ENCODE measurements around the gene BTG2. TPM values are rescaled to one million over a fixed set of nuclear protein-coding genes. Genes with fewer than 3 reads are reported as not detected.
"Not testable (repeated sequence)": the region's sequence is repeated elsewhere in the genome, so short reads cannot be mapped to it uniquely, and the experiment has no call there.

The BTG2 gene
- total RNA-seq, 1 donor from 2014 or later, result 448 TPM

GRCh38 chr1:203311368-203312301 lies 6.3 kb downstream of the BTG2 start:
- Mint-ChIP-seq H3K36me3 (ENCODE audit: low read depth) (peaks cover 71% of the 10 kb centered on the region), H3K27me3 (no peaks in the 10 kb centered on the region), H3K9me3 (no peaks in the 10 kb centered on the region), H3K4me1 (peaks cover 67% of the 10 kb centered on the region), H3K4me3 (peak overlapping the region; percentile 28), H3K27ac (peak overlapping the region; percentile 46)
- ATAC-seq (ENCODE audit: low read depth) (no peak), DNase-seq (no peak)
- TF ChIP-seq CTCF (IDR thresholded peaks at IDR 0.05), result no peak
- intact Hi-C loops (cut with micrococcal nuclease), result loop anchor here (1.0 kb wide), 1 partner anchor 9 kb away; no protein-coding TSS in a partner anchor
- CTCF ChIA-PET, result interaction anchor here (7.8 to 9.7 kb wide), 4 partner anchors 12 to 40 kb away, joined by 100 to 199 read pairs (median 158); no protein-coding TSS in a partner anchor
- POLR2A ChIA-PET, result interaction anchor here (2.8 to 14.7 kb wide), 5 partner anchors 11 to 30 kb away, joined by 21 to 1942 read pairs (median 194); no protein-coding TSS in a partner anchor

- H3K36me3 Mint-ChIP-seq (ENCODE audit: low read depth), result peaks cover 46% of the 10 kb centered on the region
- H3K4me1 Mint-ChIP-seq, result peaks cover 69% of the 10 kb centered on the region
- H3K9me3 Mint-ChIP-seq; ATAC-seq (ENCODE audit: low read depth); DNase-seq; intact Hi-C loops (cut with micrococcal nuclease); H3K4me3 Mint-ChIP-seq; H3K27me3 Mint-ChIP-seq: not testable (repeated sequence)
- POLR2A ChIA-PET, result interaction anchor here (0.6 to 14.7 kb wide), 4 partner anchors 8 to 32 kb away, joined by 4 to 1942 read pairs (median 522); partner anchors contain the start of gene BTG2
- peak overlapping the region; percentile 46 for H3K27ac Mint-ChIP-seq
- CTCF ChIA-PET, result interaction anchor here (0.6 to 9.7 kb wide), 3 partner anchors 23 to 43 kb away, joined by 3 to 199 read pairs (median 148); no protein-coding TSS in a partner anchor
Observed at GRCh38 chr1:203314025-203314759, 8.9 kb downstream of the BTG2 start.

- no peak overlapping the region for H3K4me3 Mint-ChIP-seq
- ChIA-PET POLR2A (interaction anchor here (1.1 to 14.7 kb wide), 7 partner anchors 7 to 35 kb away, joined by 3 to 1942 read pairs (median 10); partner anchors contain the start of gene BTG2), CTCF (interaction anchor here (0.7 to 2.4 kb wide), 5 partner anchors 9 to 49 kb away, joined by 3 to 9 read pairs (median 6); no protein-coding TSS in a partner anchor)
- DNase-seq, result no peak
- peaks cover 21% of the 10 kb centered on the region for H3K36me3 Mint-ChIP-seq (ENCODE audit: low read depth)
- peak overlapping the region; percentile 62 for H3K27ac Mint-ChIP-seq
- no peak for ATAC-seq (ENCODE audit: low read depth)
- TF ChIP-seq CTCF (IDR thresholded peaks at IDR 0.05), result no peak
- H3K4me1 Mint-ChIP-seq, result peaks cover 69% of the 10 kb centered on the region
- H3K9me3 Mint-ChIP-seq, result no peaks in the 10 kb centered on the region
- intact Hi-C loops (cut with micrococcal nuclease), result loop anchor here (1.0 kb wide), 1 partner anchor 9 kb away; no protein-coding TSS in a partner anchor
- no peaks in the 10 kb centered on the region for H3K27me3 Mint-ChIP-seq
Observed at GRCh38 chr1:203316626-203317093, 11.3 kb downstream of the BTG2 start.

GRCh38 chr1:203317429-203318228 lies 12.3 kb downstream of the BTG2 start:
- no peaks in the 10 kb centered on the region for H3K9me3 Mint-ChIP-seq
- ATAC-seq (ENCODE audit: low read depth) (no peak), DNase-seq (no peak)
- no peak overlapping the region for H3K4me3 Mint-ChIP-seq
- H3K4me1 Mint-ChIP-seq, result peaks cover 72% of the 10 kb centered on the region
- POLR2A ChIA-PET, result interaction anchor here (1.5 to 14.7 kb wide), 6 partner anchors 6 to 36 kb away, joined by 3 to 1942 read pairs (median 22); no protein-coding TSS in a partner anchor
- no peak for TF ChIP-seq CTCF (IDR thresholded peaks at IDR 0.05)
- H3K27ac Mint-ChIP-seq, result peak overlapping the region; percentile 43
- no peaks in the 10 kb centered on the region for H3K27me3 Mint-ChIP-seq
- CTCF ChIA-PET, result interaction anchor here (1.0 to 2.4 kb wide), 5 partner anchors 10 to 48 kb away, joined by 3 to 9 read pairs (median 6); no protein-coding TSS in a partner anchor
- peaks cover 17% of the 10 kb centered on the region for H3K36me3 Mint-ChIP-seq (ENCODE audit: low read depth)
- intact Hi-C loops (cut with micrococcal nuclease), result loop anchor here (1.0 kb wide), 1 partner anchor 8 kb away; no protein-coding TSS in a partner anchor

Data from activated B cell treated with CpG ODN at 0.5 μM for 24 hours (primary cell).